AG10803 (cell line): ENCODE data around the gene TCERG1L.

Source experiments
- DNase-seq: peaks from one replicate; pipeline ENCODE4 v3.0.0; 2010; ENCODE audit warnings: low read depth
- H3K4me3 ChIP-seq: 2 replicates; pipeline ENCODE4 v1.5.1; 2011; ENCODE audit warnings: mild to moderate bottlenecking, low read length, control low read depth
- TF ChIP-seq, protein P1 (sequence below): conservative IDR thresholded peaks from 2 replicates; pipeline ENCODE4 v1.5.1; 2011; ENCODE audit warnings: mild to moderate bottlenecking, low read length, control low read depth, inconsistent platforms

The TCERG1L gene

GRCh38 chr10:131272897-131273451, 38.5 kb downstream of the TCERG1L start:
- no peak overlapping the region for H3K4me3 ChIP-seq
- no peak for DNase-seq
- TF ChIP-seq, protein P1, sequence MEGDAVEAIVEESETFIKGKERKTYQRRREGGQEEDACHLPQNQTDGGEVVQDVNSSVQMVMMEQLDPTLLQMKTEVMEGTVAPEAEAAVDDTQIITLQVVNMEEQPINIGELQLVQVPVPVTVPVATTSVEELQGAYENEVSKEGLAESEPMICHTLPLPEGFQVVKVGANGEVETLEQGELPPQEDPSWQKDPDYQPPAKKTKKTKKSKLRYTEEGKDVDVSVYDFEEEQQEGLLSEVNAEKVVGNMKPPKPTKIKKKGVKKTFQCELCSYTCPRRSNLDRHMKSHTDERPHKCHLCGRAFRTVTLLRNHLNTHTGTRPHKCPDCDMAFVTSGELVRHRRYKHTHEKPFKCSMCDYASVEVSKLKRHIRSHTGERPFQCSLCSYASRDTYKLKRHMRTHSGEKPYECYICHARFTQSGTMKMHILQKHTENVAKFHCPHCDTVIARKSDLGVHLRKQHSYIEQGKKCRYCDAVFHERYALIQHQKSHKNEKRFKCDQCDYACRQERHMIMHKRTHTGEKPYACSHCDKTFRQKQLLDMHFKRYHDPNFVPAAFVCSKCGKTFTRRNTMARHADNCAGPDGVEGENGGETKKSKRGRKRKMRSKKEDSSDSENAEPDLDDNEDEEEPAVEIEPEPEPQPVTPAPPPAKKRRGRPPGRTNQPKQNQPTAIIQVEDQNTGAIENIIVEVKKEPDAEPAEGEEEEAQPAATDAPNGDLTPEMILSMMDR, result no peak

- TF ChIP-seq, protein P1, result no peak
- no peak overlapping the region for H3K4me3 ChIP-seq
- no peak for DNase-seq
Observed at GRCh38 chr10:131271966-131272365, 39.6 kb downstream of the TCERG1L start.

- H3K4me3 ChIP-seq, result no peak overlapping the region
- TF ChIP-seq, protein P1, result no peak
- DNase-seq, result no peak
Observed at GRCh38 chr10:131271195-131271880, 40.2 kb downstream of the TCERG1L start.

DNA sequence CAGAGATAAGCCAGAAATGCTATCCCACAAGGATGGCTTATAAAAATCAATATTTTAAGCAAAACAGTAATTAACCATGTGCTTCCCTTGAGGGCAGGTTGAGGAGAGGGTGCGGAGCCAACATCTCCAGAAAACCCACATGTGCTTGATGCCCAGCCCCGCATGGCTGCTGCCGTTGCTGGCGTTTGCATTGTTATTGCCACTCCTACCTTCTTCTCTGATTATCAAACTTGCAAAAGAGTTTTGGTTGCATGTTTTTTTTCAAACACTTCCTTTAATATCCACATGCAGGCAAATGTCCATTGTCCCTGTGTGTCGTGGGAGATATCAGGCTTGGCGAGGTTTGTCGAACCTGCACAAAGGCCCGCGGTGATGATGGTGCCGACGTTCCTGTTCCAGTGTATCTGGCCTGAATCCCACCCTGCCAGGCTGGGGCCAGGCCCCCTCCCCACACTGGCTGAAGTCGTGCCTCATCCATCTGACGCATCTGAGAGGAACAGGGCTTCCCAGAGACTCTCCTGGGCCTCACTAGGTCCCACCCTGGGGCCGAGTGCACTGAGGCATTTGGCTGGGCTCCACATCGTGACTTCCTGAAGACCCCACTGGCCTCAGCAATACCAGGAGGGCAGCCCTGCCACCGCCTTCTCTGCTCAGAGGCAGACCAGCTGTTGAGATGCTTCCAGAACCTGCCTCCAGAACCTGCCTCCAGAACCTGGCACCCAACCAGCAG, 40.9 kb downstream of the TCERG1L start:
- DNase-seq, result no peak
- no peak overlapping the region for H3K4me3 ChIP-seq
- TF ChIP-seq, protein P1, result no peak

- DNase-seq, result no peak
- H3K4me3 ChIP-seq, result no peak overlapping the region
- TF ChIP-seq, protein P1, result no peak
Observed at GRCh38 chr10:131269776-131270460, 41.6 kb downstream of the TCERG1L start.

DNA sequence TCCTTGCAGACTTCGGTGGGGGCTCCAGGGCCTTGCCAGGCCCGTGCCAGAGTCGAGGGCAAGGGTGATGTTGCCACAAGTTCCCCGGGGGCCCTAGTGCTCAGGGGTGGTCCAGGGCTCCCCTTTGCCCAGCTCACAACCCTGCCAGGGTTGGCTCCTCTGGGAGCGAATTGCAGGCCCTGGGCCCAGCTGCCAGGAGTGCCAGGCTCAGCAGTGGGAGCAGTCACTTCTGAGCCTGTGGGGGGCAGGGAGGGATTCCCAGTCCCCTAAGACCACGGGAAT, 43.8 kb downstream of the TCERG1L start:
- H3K4me3 ChIP-seq, result no peak overlapping the region
- DNase-seq, result no peak
- TF ChIP-seq, protein P1, result no peak
